NCI-H1092 treated with DMSO at 0.1 percent for 48 hours (cell line): ENCODE data around the gene CHPT1.
"Not testable (repeated sequence)": the region's sequence is repeated elsewhere in the genome, so short reads cannot be mapped to it uniquely, and the experiment has no call there.

Experiments used
- DNase-seq: peaks from one replicate; lab custom pipeline; 2025; lab: John Stamatoyannopoulos, UW

Gene CHPT1

GRCh38 chr12:101697197-101697929 lies at the start of gene CHPT1:
TSS of gene CHPT1 (plus strand) at chr12:101697640. CDS start at chr12:101697862, 222 bp downstream.
- DNase-seq: peak; percentile 51

GRCh38 chr12:101647711-101648110 lies 49.7 kb upstream of the CHPT1 start:
- no peak for DNase-seq

DNA sequence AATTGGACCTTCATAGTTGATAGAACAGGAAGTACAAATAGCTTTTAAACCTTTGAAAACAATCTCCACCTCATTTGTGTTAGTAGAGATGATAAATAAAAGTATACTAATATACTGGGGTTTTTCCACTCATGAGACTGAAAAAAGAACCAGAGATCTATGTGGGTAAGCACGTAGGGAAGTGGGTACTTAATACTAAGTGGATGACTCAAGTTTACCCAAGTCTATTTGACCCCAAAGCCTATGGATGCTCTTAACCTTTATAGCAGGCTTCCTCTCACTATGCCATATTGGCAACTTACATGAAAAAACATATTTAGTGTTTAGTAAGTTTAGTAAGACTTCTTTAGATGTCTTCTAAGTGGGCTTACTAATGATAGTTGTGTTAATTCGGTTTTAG lies 49.2 kb upstream of the CHPT1 start:
- DNase-seq: no peak

- no peak for DNase-seq
These were observed 46.9 kb upstream of the CHPT1 start for GRCh38 chr12:101650346-101651117.

DNA sequence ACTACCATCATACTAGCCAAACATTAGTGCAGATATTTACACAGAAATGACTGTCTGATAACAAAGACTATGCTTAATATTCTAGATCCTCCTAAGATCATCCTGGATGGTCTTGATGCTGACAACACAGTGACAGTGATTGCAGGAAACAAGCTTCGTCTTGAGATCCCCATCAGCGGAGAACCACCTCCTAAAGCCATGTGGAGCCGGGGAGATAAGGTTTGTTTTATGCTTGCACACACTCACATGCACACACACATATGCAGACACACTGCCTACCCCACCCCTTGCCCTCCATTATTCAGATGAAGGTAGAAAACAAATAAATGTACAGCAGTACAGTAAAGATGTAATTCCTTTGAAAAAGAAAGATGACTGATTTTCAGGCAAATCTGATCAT lies 44.4 kb upstream of the CHPT1 start:
- DNase-seq: no peak

DNA sequence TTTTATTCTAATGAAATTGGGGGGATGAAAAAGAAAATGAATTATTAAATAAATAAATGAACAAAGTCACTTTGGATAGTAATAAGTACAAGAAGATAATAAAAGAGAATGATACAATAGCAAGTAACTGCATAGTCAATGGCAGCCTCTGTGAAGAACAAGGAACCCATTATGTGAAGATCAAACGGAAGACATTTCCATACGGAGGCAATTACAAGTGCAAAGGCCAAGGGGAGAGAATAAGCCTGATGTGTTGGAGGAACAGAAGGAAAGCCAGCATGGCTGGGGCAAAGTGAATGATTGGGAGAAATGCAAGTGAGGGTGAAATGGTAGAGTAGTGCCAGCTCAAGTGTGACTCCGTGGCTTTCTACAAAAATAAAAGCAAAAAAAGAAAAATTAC lies 43.9 kb upstream of the CHPT1 start:
- no peak for DNase-seq

- DNase-seq: no peak
These were observed 43.0 kb upstream of the CHPT1 start for GRCh38 chr12:101654442-101654841.

DNA sequence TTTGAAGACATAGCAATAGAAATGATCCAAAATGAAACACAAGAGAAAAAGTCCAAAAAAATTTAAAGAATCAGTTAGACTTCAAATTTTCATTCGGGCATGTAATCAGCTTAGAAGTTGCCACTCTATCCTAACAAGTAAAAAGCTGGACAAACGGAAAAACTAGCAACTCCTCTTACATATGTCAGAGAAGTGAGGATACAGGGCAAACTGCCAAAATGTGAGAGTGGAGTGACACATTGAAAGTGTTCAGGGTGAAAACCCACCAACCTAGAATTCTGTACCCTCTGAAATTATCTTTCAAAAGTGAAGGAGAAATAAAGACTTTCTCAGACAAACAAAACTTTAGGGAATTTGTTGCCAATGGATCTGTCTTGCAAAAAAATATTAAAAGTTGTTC lies 42.0 kb upstream of the CHPT1 start:
- no peak for DNase-seq

- DNase-seq: not testable (repeated sequence)
These were observed 36.8 kb upstream of the CHPT1 start for GRCh38 chr12:101660662-101661061.

DNA sequence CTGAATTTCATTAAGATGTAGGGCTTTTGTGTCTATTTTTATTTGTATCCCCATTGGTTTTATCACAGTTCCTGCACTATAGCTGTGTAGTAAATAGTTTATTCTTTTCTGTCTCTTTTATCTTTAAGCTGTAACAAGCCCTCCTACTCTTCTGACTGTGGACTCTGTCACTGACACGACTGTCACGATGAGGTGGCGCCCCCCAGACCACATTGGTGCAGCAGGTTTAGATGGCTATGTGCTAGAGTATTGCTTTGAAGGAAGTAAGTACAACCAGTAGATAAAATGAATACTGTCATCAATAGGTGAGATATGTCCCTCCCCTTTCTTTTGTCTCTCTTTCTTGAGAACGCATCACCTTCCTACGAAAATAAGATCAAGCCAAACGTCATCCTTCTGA lies 34.1 kb upstream of the CHPT1 start:
- no peak for DNase-seq

- DNase-seq: no peak
These were observed 32.4 kb upstream of the CHPT1 start for GRCh38 chr12:101664992-101665391.

- no peak for DNase-seq
These were observed 31.2 kb upstream of the CHPT1 start for GRCh38 chr12:101666052-101666728.

DNA sequence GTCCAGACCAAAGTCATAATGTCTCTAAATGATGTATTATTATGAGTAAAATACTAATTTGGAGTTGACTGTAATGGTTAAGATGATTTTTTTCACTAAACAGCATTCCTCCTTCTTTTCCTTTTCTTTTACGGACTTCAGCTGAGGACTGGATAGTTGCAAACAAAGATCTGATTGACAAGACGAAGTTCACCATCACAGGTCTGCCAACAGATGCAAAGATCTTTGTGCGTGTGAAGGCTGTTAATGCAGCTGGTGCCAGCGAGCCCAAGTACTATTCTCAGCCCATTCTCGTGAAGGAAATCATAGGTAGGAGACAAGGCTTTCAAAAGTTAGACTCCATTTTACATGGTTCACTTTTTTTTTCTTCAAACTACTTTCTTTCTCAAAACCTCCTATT lies 29.8 kb upstream of the CHPT1 start:
- DNase-seq: no peak

DNA sequence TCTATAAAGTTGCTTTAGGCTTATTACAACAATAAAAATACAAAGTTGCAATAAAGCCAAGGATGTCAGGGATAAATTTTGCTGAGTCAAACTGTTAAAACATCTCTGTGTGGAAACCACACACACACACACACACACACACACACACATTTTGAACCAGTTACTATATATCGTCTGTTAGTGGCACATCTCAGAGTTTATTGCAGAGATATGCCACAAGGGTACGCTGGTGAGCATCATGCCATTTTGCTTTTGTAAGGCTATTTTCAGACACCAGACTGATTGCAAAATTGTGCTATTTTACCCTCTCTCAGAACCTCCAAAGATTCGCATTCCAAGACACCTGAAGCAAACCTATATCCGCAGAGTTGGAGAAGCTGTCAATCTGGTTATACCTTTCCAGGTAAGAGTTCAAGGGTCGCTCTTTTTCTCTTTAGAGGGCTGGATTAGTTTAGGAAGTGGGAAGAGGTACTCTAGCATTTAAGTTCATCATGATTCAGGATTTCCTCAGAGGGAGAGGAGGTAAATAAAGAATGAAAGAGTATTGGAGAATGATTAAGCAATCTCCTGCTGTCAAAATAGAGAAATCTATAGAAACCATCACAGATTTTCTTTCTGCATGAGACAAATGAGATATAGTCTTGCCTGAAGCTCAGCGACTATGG lies 27.3 kb upstream of the CHPT1 start:
- DNase-seq: no peak

GRCh38 chr12:101671157-101671791 lies 26.2 kb upstream of the CHPT1 start:
- DNase-seq: no peak

DNA sequence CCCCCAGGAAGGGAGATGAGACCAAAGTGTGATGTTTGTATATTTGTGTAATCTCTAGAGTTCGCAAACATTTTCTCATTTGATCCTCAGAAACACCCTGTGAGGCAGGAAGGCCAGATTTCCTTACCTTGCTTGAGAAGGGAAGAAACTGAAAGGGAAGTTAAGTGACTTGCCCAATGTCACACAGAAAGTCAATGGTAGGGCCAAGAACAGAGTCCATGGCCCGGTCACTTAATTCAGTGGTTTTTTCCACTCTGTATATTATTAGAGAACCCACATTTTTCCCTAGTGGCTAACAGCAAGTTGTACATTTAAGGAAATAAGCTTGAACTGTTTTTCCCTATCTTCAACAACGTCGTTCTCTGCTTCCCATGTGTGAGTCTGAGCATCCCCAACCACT lies 25.6 kb upstream of the CHPT1 start:
- no peak for DNase-seq

DNA sequence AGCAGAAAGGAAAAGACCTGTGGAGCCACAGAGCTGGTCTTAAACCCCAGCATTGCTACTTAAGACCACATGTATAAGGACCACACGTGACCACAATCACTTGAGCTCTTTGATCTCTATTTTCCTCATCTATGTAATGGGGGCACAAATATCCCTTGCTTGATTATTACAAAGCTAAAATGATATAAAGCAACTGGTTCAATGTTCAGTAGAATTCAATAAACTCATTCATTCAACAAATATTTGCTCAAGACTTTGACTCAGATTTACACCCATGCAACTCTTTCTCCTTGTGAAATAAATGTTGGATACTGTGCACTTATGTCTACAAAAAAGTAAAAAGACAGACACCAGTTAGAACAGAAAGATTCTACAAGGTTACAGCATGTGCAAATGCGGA lies 21.9 kb upstream of the CHPT1 start:
- DNase-seq: no peak

DNA sequence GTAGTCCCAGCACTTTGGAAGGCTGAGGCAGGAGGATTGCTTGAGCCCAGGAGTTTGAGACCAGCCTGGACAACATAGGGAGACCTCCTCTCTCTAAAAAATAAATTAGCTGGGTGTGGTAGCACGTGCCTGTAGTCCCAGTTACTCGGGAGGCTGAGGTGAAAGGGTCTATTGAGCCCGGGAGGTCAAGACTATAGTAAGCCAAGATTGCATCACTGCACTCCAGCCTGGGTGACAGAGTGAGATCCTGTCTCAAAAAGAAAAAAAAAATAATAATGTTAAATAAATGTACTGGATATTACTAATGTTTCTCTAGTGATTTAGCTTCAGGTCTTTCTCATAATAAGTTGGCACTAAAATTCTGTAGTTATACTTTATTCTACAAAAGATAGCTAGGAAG lies 20.9 kb upstream of the CHPT1 start:
- not testable (repeated sequence) for DNase-seq

DNA sequence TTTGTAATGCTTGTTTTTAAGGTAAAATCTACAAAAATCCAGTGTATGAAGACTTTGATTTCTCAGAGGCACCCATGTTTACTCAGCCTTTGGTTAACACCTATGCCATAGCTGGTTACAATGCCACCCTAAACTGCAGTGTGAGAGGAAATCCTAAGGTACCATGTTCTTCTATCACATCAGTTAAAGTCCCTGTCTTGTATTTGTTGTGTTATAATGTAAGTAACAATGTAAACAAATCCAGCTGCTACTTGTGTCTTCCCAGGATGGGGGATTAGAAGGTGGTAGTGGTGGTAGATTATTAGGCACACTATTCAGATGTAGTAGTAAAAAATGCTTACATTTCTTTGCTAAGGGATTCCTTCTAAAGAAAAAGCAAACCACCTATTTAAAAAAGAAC lies 19.4 kb upstream of the CHPT1 start:
- DNase-seq: no peak

DNA sequence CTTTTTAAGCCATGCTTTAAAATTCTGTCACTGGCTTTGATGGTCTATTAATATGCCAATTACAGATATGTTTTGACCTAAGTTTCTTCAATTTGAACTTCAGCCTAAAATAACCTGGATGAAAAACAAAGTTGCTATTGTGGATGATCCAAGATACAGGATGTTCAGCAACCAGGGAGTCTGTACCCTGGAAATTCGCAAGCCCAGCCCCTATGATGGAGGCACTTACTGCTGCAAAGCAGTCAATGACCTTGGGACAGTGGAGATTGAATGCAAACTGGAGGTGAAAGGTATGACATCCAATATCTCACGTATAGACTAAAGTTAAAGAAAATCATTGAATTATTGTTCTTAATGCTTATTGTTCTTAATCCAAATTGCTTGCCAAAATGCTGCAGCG lies 17.2 kb upstream of the CHPT1 start:
- DNase-seq: no peak

GRCh38 chr12:101680647-101681046 lies 16.8 kb upstream of the CHPT1 start:
- DNase-seq: no peak

- not testable (repeated sequence) for DNase-seq
These were observed 15.8 kb upstream of the CHPT1 start for GRCh38 chr12:101681627-101682026.
